DMS79 (cell line): ENCODE data around the gene PLXNA4.
"Not testable (repeated sequence)": the region's sequence is repeated elsewhere in the genome, so short reads cannot be mapped to it uniquely, and the experiment has no call there.

ENCODE experiments used
- DNase-seq: peaks from one replicate; lab custom pipeline; 2025; lab: John Stamatoyannopoulos, UW

PLXNA4 gene

GRCh38 chr7:132415259-132415658 lies 161.0 kb downstream of the PLXNA4 start:
- DNase-seq, result no peak

- DNase-seq, result no peak
Measured at GRCh38 chr7:132414857-132415256, 161.4 kb downstream of the PLXNA4 start.

- no peak for DNase-seq
Measured at GRCh38 chr7:132412435-132412834, 163.8 kb downstream of the PLXNA4 start.

- no peak for DNase-seq
Measured at GRCh38 chr7:132410861-132411541, 165.3 kb downstream of the PLXNA4 start.

- DNase-seq, result no peak
Measured at GRCh38 chr7:132410385-132410784, 165.9 kb downstream of the PLXNA4 start.

- DNase-seq, result no peak
Measured at GRCh38 chr7:132407764-132408163, 168.5 kb downstream of the PLXNA4 start.

- no peak for DNase-seq
Measured at GRCh38 chr7:132406039-132406438, 170.2 kb downstream of the PLXNA4 start.

GRCh38 chr7:132404261-132404660 lies 172.0 kb downstream of the PLXNA4 start:
- no peak for DNase-seq

GRCh38 chr7:132403465-132404110 lies 172.7 kb downstream of the PLXNA4 start:
- no peak for DNase-seq

GRCh38 chr7:132402751-132403245 lies 173.5 kb downstream of the PLXNA4 start:
- DNase-seq, result peak; percentile 81

GRCh38 chr7:132402096-132402495 lies 174.2 kb downstream of the PLXNA4 start:
- peak; percentile 85 for DNase-seq

- DNase-seq, result no peak
Measured at GRCh38 chr7:132400561-132401142, 175.6 kb downstream of the PLXNA4 start.

- DNase-seq, result no peak
Measured at GRCh38 chr7:132399367-132399766, 176.9 kb downstream of the PLXNA4 start.

- no peak for DNase-seq
Measured at GRCh38 chr7:132398253-132398925, 177.9 kb downstream of the PLXNA4 start.

GRCh38 chr7:132397070-132397469 lies 179.2 kb downstream of the PLXNA4 start:
- no peak for DNase-seq

- DNase-seq, result no peak
Measured at GRCh38 chr7:132395361-132395760, 180.9 kb downstream of the PLXNA4 start.

- DNase-seq, result peak; percentile 59
Measured at GRCh38 chr7:132394283-132395198, 181.7 kb downstream of the PLXNA4 start.

- DNase-seq, result no peak
Measured at GRCh38 chr7:132393789-132394261, 182.4 kb downstream of the PLXNA4 start.

- DNase-seq, result no peak
Measured at GRCh38 chr7:132392713-132393112, 183.6 kb downstream of the PLXNA4 start.

GRCh38 chr7:132390705-132391104 lies 185.6 kb downstream of the PLXNA4 start:
- DNase-seq, result no peak

GRCh38 chr7:132390049-132390448 lies 186.2 kb downstream of the PLXNA4 start:
- not testable (repeated sequence) for DNase-seq
